ENCODE data around the gene ARHGAP12. TPM values are rescaled to one million over a fixed set of nuclear protein-coding genes. Genes with fewer than 3 reads are reported as not detected.

ARHGAP12 gene
- total RNA-seq, 1 experiment from 2014 or later = 51.9 TPM

DNA sequence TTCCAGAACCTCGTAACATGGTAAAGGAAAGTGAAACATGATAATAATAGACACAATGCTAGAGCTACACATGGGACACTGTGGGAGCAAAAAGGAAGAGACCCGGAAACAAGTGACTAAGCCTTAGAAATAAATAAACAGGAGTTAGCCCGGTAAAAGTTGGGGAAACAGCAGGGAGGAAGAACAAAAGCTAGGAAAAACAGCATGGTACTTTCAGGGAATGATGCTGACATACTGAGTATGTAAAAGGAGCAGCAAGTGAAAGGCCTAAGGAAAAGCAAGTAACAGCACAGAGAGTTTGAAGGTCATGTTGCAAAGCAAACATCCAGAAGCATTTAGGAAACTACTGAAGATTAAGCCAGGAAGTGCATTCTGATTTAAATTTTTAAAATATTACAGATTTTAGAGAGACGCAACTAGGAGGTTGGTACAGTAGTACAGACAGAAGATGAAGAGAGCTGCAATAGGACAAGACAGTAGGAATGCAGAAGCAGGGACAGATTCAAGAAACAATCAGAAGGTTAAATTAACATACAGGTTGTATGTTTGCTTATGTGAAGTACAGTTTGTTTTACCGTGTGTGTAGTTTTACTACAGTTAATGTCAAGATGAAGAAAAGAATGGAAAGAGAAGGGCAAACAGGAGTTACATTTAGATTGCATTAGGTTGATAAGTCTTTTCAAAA lies 63.7 kb downstream of the ARHGAP12 start:
- Histone ChIP-seq H3K9me3 (ENCODE audit: insufficient read depth, low read depth) (no peaks in the 10 kb centered on the region), H3K79me2 (ENCODE audit: low read depth) (peaks cover 83% of the 10 kb centered on the region), H3K27me3 (ENCODE audit: insufficient read depth, low read depth) (no peaks in the 10 kb centered on the region), H3F3A (ENCODE audit: insufficient read depth, low read depth) (no peaks in the 10 kb centered on the region; the same call in none of the 2 replicates), H3K4me1 (replicated peaks; ENCODE audit: insufficient read depth) (0 out of 2 replicates have a peak, but pooled peaks cover 6% of the 10 kb centered on the region), H3K9me2 (ENCODE audit: insufficient read depth) (no peaks in the 10 kb centered on the region), H2AFZ (no peak overlapping the region), H3K4me2 (no peak overlapping the region), H3K27ac (0 out of 2 replicates have a peak overlapping the region, but pooled peaks have one; percentile 23), H3K4me3 (no peak overlapping the region), H3K36me3 (ENCODE audit: low read depth) (0 out of 2 replicates have a peak, but pooled peaks cover 6% of the 10 kb centered on the region), H4K20me1 (ENCODE audit: insufficient read depth) (0 out of 2 replicates have a peak, but pooled peaks cover 5% of the 10 kb centered on the region)
- TF ChIP-seq, protein P1, sequence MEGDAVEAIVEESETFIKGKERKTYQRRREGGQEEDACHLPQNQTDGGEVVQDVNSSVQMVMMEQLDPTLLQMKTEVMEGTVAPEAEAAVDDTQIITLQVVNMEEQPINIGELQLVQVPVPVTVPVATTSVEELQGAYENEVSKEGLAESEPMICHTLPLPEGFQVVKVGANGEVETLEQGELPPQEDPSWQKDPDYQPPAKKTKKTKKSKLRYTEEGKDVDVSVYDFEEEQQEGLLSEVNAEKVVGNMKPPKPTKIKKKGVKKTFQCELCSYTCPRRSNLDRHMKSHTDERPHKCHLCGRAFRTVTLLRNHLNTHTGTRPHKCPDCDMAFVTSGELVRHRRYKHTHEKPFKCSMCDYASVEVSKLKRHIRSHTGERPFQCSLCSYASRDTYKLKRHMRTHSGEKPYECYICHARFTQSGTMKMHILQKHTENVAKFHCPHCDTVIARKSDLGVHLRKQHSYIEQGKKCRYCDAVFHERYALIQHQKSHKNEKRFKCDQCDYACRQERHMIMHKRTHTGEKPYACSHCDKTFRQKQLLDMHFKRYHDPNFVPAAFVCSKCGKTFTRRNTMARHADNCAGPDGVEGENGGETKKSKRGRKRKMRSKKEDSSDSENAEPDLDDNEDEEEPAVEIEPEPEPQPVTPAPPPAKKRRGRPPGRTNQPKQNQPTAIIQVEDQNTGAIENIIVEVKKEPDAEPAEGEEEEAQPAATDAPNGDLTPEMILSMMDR (conservative IDR thresholded peaks at IDR 0.05) = no peak
- no peak for TF ChIP-seq EZH2 (IDR thresholded peaks at IDR 0.05; ENCODE audit: low read depth)
- ChIA-PET POLR2A (ENCODE audit: unreplicated experiment) (no interaction called here), CTCF (no interaction called here)
- intact Hi-C loops (cut with micrococcal nuclease; ENCODE audit: unreplicated experiment) = loop anchor here (5.0 kb wide), 2 partner anchors 62 to 142 kb away; partner anchors contain the start of gene ARHGAP12
- no TSS peak for BruUV-seq (replicated peaks)
- DNase-seq = no peak

DNA sequence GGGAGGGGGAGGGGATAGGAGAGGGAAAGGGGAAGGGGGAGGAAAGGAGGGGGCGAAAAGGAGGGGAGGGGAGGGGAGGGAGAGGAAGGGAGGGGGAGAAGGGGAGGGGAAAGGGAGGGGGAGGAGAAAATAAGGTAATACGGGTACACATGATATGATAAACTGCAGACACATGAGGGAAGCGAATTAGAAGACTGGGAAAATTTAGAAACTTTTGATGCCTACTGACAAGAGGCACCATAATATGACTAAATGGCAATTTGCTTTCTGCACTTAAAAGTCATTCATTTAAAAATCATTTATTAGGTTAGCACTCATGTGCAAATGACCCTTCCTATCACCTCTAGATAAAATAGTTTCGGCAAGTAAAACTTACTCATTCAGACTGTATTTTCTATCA lies 73.6 kb downstream of the ARHGAP12 start:
- H2AFZ ChIP-seq = no peak overlapping the region
- H3F3A ChIP-seq (ENCODE audit: insufficient read depth, low read depth) = no peaks in the 10 kb centered on the region
- TF ChIP-seq, protein P1 (conservative IDR thresholded peaks at IDR 0.05) = no peak
- no peak for TF ChIP-seq EZH2 (IDR thresholded peaks at IDR 0.05; ENCODE audit: low read depth)
- POLR2A ChIA-PET (ENCODE audit: unreplicated experiment) = no interaction called here
- H3K27ac ChIP-seq = no peak overlapping the region
- no peak overlapping the region for H3K4me2 ChIP-seq
- H3K27me3 ChIP-seq (ENCODE audit: insufficient read depth, low read depth) = no peaks in the 10 kb centered on the region
- no TSS peak for BruUV-seq (replicated peaks)
- no peaks in the 10 kb centered on the region for H3K9me3 ChIP-seq (ENCODE audit: insufficient read depth, low read depth)
- intact Hi-C loops (cut with micrococcal nuclease; ENCODE audit: unreplicated experiment) = no loop called here
- no peaks in the 10 kb centered on the region for H3K4me1 ChIP-seq (replicated peaks; ENCODE audit: insufficient read depth)
- CTCF ChIA-PET = no interaction called here
- peaks cover 30% of the 10 kb centered on the region for H3K79me2 ChIP-seq (ENCODE audit: low read depth)
- no peak for DNase-seq
- no peak overlapping the region for H3K4me3 ChIP-seq
- no peaks in the 10 kb centered on the region for H3K36me3 ChIP-seq (ENCODE audit: low read depth)
- H3K9me2 ChIP-seq (ENCODE audit: insufficient read depth) = no peaks in the 10 kb centered on the region
- peaks cover 11% of the 10 kb centered on the region; the same call in 1 of the 2 replicates for H4K20me1 ChIP-seq (ENCODE audit: insufficient read depth)

DNA sequence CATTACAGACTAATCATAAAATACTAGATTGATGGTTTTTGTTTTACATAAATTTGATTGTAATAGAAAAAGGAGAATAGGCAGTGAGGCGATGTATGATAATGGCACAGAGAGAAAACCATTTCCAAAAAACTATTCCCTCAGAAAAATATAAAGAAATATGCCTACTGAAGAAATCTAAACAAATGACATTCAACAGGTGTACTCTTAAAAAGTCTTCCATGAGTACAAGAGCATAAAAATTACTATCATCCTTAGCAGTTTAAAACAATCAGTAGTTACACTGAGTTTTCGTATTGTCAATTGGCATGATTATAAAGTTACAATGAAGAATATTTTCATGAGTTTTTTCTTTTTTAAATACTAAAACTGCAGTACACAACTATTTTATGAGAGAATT lies 75.0 kb downstream of the ARHGAP12 start:
- no peaks in the 10 kb centered on the region for H3K9me3 ChIP-seq (ENCODE audit: insufficient read depth, low read depth)

More for the DNA sequence above, 75.0 kb downstream of the ARHGAP12 start:
- ChIA-PET CTCF (no interaction called here), POLR2A (ENCODE audit: unreplicated experiment) (interaction anchor here (1.0 kb wide), 1 partner anchor 172 kb away, joined by 6 read pairs; no protein-coding TSS in a partner anchor)
- Histone ChIP-seq H3F3A (ENCODE audit: insufficient read depth, low read depth) (no peaks in the 10 kb centered on the region), H3K79me2 (ENCODE audit: low read depth) (peaks cover 23% of the 10 kb centered on the region), H3K36me3 (ENCODE audit: low read depth) (no peaks in the 10 kb centered on the region), H3K27me3 (ENCODE audit: insufficient read depth, low read depth) (no peaks in the 10 kb centered on the region), H4K20me1 (ENCODE audit: insufficient read depth) (peaks cover 11% of the 10 kb centered on the region; the same call in 1 of the 2 replicates), H3K27ac (no peak overlapping the region), H3K9me2 (ENCODE audit: insufficient read depth) (no peaks in the 10 kb centered on the region), H2AFZ (no peak overlapping the region), H3K4me3 (no peak overlapping the region), H3K4me2 (no peak overlapping the region), H3K4me1 (replicated peaks; ENCODE audit: insufficient read depth) (no peaks in the 10 kb centered on the region)
- DNase-seq = no peak
- no TSS peak for BruUV-seq (replicated peaks)
- intact Hi-C loops (cut with micrococcal nuclease; ENCODE audit: unreplicated experiment) = no loop called here
- TF ChIP-seq, protein P1 (conservative IDR thresholded peaks at IDR 0.05) = no peak
- no peak for TF ChIP-seq EZH2 (IDR thresholded peaks at IDR 0.05; ENCODE audit: low read depth)
